Measurements from ENCODE around the gene KLHL8.

KLHL8 gene

DNA sequence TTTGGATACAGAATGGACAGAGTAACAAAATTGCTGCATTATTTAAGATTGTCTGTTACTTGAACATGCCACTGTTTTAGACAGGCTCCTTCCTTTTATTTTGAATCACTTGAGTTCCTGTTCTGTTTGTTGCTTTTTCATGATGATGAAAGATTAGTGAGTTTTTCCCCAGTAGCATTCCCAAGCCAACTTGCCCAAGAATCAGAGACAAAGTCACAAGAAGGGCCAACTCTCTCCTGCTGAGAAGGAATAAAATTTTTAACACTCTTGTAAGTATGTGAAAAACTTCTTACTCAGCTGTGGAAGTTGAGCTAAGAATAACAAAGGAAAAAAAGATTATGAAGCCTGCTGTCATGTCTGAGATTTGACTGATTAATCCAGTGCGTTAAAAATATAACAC lies 104.2 kb downstream of the KLHL8 start:
- no peak overlapping the region for H3K9ac ChIP-seq (ENCODE audit: low read depth, low read length)
- H3K36me3 ChIP-seq (ENCODE audit: insufficient read depth, low read length): peaks cover 18% of the 10 kb centered on the region
- peaks cover 26% of the 10 kb centered on the region for H3K4me1 ChIP-seq (ENCODE audit: insufficient read depth, low read length)
- no peaks in the 10 kb centered on the region for H3K9me3 ChIP-seq (ENCODE audit: control insufficient read depth, insufficient read depth, low read length)

- no peaks in the 10 kb centered on the region for H3K9me3 ChIP-seq (ENCODE audit: control insufficient read depth, insufficient read depth, low read length)
- H3K4me1 ChIP-seq (ENCODE audit: insufficient read depth, low read length): peaks cover 21% of the 10 kb centered on the region
- H3K9ac ChIP-seq (ENCODE audit: low read depth, low read length): no peak overlapping the region
- peaks cover 18% of the 10 kb centered on the region for H3K36me3 ChIP-seq (ENCODE audit: insufficient read depth, low read length)
Measured at GRCh38 chr4:87114245-87115062, 106.0 kb downstream of the KLHL8 start.

- H3K36me3 ChIP-seq (ENCODE audit: insufficient read depth, low read length): peaks cover 21% of the 10 kb centered on the region
- no peak overlapping the region for H3K9ac ChIP-seq (ENCODE audit: low read depth, low read length)
- H3K9me3 ChIP-seq (ENCODE audit: control insufficient read depth, insufficient read depth, low read length): no peaks in the 10 kb centered on the region
- H3K4me1 ChIP-seq (ENCODE audit: insufficient read depth, low read length): peaks cover 10% of the 10 kb centered on the region; the same call in 1 of the 2 replicates
Measured at GRCh38 chr4:87112063-87112462, 108.4 kb downstream of the KLHL8 start.

Measured in ES-I3 (cell line).